Left cardiac atrium (tissue), 4 donors: ENCODE results near the gene ZNF724. TPM values are rescaled to one million over a fixed set of nuclear protein-coding genes. Genes with fewer than 3 reads are reported as not detected.
"Not testable (repeated sequence)": the region's sequence is repeated elsewhere in the genome, so short reads cannot be mapped to it uniquely, and the experiment has no call there.

ENCODE experiments used
- ATAC-seq, 2 donors: fragments of 200-7000 bp; cut with Tn5 transposase; one replicate each; pipeline ENCODE4 v1.9.1; 2020; ENCODE audit warnings: mild to moderate bottlenecking in 2 of 2, moderate library complexity in 2 of 2
- DNase-seq: peaks from one replicate; pipeline ENCODE4 v3.0.0-alpha.2; 2020
- intact Hi-C, 2 donors: fragments of 100-400 bp; cut with DNase I; formaldehyde crosslinking; loops; one replicate each; pipeline versions ENCODE4 v1.14.1 to v1.15.1; 2022 to 2023
- long read RNA-seq: library from polyadenylated mRNA; unstranded; transcript quantifications from one replicate; pipeline ENCODE4 v2.0.0, GENCODE V29; 2021
- total RNA-seq, 2 donors: library from RNA; stranded (reverse); fragmentation: NEBNext Ultra II Directional; extraction: Animal tissue kit (Norgen Biotek cat#: 25700); gene quantifications; one replicate each; pipeline ENCODE4 v1.2.1, GENCODE V29; 2021
- donor health status: DM: no; HTN: yes; CAD: no.
- donor health status: DM: no; HTN: yes; CAD: no; lungs with severe emphysema.
- donor health status: DM: yes; HTN: yes; CAD: no.
- donor health status: Dilated cardiomyopathy.

Gene ZNF724
- 1 to 10 TPM; 1.2 to 1.9 TPM for total RNA-seq
- long read RNA-seq: 0 reads

DNA sequence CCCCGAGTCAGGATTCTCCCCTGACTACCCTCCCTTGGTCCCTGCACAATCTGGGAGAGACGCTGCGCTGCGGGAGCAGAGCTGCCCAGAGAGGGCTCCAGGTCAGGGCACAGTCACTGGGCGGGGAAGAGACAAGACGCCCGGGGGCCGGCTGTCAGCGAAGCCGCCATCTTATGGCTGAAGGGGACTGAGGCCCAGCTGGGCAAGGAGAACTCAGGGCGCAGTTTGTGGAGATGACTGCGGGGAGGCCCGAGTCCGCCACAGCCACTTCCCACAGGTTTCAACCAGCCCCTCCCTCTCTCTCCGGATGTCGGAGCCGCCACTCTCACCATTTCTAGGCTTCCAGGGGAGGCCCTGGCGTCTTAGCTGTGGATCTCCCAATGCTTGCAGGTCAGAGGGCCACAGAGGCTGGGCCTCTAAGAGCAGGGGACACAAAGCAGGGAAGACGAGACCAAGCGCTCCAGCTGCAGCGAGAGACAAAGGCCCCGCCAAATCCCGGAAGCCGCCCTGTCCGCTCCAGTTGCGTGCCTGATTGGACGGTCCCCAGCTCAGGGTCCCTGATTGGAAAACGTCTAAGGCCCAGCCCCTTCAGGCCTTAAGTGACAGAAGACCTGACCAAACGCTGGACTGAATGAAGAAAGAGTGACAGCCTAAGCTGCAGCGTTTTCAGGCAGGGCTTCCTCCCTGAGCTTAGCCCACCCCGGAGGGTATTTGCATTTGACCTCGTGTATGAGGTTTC is at the start of gene ZNF724:
TSS of gene ZNF724 (minus strand) at position 484 of the 739 bp plus-strand sequence. CDS start at position 332, 152 bp downstream.
- ATAC-seq (peak; percentile 100), DNase-seq (peak; percentile 94)
- intact Hi-C loops: no loop called here

DNA sequence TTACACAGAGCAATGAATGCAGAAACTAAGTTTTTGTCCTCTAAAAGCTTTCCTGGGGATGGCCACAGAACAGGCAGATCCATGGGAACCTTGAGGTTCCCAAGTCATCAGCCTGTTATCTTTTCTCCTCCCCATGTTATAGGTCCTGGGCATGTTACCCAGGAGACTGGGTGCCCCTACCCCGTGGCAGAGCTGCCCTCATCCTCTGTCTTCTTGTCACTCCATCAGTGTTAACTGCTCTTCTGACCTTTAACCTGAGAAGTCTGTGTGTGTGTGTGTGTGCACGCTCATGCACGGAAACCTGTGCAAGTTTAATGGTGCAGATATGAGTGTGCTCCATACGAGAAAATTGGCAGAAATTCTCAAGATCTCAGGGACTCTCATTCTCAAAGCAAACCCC is 43.9 kb upstream of the ZNF724 start:
- DNase-seq (no peak), ATAC-seq (no peak)
- intact Hi-C loops: no loop called here

DNA sequence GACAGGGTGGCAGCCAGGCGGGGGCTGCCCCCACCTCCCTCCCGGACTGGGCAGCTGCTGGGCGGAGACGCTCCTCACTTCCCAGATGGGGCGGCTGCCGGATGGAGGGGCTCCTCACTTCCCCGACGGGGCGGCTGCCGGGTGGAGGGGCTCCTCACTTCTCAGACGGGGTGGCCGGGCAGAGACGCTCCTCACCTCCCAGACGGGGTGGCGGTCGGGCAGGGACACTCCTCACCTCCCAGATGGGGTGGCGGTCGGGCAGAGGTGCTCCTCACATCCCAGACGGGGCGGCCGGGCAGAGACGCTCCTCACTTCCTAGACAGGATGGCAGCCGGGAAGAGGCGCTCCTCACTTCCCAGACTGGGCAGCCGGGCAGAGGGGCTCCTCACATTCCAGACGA is 39.8 kb upstream of the ZNF724 start:
- DNase-seq, intact Hi-C loops, ATAC-seq: not testable (repeated sequence)

- ATAC-seq: no peak
- intact Hi-C loops: no loop called here
- no peak for DNase-seq
These were observed 37.4 kb upstream of the ZNF724 start for GRCh38 chr19:23287620-23288019.

DNA sequence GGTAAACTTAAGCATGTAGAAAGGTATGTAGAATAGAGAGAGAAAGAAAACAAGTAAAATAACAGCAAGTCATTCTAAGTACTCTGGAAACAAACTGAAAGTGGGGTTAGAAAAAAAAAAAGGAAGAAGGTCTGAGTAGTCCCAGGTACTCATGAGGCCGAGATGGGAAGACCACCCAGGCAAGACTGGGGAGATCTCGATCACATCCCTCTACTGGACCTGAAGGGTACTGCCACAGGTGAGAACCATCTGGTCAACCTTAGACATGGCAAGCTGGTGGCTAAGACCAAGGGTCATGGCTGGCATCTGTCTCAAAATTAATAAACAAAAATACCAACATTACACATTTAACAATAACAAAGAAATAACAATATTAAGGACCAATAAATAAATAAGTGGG is 36.3 kb upstream of the ZNF724 start:
- ATAC-seq (no peak), DNase-seq (no peak)
- intact Hi-C loops: no loop called here

DNA sequence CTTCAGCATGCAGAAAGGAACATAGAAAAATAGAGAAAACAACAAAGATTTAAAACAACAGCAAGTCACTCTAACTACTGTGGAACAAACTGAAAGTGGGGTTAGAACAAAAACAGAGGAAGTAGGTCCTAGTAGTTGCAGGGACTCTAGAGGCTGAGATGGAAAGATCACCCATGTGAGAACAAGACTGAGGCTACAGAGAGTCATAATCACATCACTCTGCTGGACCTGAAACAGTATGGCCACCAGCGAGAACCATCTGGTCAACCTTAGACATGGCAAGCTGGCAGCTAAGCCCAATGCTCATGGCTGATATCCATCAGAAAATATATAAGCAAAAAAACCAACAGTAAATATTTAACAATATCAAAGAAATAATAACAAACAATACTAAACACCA is 35.8 kb upstream of the ZNF724 start:
- intact Hi-C loops: no loop called here
- no peak for ATAC-seq
- no peak for DNase-seq

DNA sequence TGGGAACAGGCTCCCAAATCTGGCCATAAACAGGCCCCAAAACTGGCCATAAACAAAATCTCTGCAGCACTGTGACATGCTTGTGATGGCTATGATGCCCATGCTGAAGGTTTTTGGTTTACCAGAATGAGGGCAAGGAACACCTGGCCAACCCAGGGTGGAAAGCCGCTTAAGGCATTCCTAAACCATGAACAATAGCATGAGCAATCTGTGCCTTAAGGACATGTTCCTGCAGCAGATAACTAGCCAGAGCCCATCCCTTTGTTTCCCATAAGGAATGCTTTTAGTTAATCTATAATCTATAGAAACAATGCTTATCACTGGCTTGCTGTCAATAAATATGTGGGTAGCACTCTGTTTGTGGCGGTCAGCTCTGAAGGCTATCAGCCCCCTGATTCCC is 35.1 kb upstream of the ZNF724 start:
- DNase-seq, intact Hi-C loops, ATAC-seq: not testable (repeated sequence)

DNA sequence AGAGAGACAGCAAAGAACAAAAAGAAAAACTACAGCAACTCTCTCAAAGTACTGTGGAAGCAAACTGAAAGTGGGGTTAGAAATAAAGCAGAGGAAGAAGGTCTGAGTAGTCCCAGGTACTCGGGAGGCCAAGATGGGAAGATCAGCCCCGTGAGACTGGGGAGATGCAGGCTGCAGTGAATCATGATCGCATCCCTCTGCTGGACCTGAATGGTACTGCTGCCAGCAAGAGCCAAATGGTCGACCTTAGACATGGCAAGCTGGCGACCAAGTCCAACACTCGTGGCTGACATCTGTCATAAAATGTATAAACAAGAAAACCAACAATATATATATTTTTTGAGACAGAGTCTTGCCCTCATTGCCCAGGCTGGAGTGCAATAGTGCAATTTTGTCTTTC is 33.7 kb upstream of the ZNF724 start:
- DNase-seq (peak; percentile 52), ATAC-seq (peak; percentile 65 to 79)
- intact Hi-C loops: no loop called here

DNA sequence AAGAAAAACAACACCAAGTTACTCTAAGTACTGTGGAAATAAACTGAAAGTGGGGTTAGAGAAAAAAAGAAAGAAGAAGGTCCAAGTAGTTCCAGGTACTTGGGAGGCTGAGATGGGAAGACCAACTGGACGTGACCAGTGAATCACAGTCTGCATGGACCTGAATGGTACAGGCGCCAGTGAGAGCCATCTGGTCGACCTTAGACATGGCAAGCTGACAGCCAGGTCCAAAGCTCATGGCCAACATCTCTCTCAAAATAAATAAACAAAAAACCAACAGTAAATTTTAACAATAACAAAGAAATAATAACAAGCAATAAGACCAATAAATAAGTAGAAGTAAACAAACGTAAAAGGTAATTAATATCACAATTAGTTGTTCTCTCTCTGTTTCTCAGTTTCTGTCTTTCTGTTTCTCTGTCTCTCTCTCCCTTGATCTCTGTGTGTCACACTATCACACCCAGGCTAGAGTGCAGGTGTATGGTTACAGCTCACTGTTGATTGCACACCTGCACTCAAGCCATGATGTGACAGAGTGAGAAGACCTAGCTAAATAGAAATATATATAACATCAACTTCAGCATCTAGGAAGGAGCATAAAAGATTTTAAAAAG is 31.6 kb upstream of the ZNF724 start:
- DNase-seq (no peak), ATAC-seq (no peak)
- intact Hi-C loops: no loop called here

DNA sequence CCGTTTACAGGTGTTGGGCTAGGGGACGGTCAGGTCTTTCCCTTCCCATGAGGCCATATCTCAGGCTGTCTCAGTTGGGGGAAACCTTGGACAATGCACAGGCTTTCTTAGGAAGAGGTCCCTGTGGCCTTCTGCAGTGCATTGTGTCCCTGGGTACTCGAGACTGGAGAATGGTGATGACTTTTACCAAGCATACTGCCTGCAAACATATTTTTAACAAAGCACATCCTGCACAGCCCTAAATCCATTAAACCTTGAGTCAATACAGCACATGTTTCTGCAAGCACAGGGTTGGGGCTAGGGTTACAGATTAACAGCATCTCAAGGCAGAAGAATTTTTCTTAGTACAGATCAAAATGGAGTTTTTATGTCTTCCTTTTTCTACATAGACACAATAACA is 27.9 kb upstream of the ZNF724 start:
- ATAC-seq, intact Hi-C loops, DNase-seq: not testable (repeated sequence)

DNA sequence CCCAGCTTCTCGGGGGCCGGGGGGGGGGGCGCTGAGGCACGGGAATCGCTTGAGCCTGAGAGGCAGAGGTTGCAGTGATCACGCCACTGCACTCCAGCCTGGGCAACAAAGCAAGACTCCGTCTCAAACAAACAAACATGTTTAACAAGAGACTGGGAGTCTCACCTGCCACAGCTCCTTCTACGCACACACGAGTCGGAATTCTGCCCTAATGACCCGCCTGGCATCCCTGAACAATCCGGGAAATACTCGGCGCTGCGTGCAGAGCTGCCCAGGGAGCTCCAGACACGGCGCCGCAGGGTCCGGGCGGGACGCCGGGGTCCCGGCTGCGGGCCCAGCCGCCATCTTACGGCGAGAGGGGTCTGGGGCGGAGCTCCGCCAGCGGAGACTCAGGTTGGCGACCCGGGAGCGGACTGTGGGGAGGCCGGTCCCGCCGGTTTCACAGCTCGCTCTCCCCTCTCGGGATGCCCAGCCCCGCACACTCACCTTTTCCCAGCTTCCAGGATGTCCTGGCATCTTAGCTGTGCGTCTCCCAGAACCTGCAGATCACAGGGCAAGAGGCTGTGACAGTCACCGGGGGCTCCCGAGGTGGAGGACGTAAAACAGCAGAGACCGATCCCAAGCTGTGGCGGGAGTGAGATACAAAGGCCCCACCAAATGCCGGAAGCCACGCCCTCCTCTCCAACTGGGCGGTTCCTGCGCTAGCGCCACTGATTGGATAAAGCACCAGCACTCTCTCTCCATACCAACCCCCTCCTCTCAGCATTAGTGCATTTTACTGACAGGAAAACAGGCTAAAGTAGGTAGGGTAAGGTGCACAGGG is 23.6 kb upstream of the ZNF724 start:
- intact Hi-C loops: no loop called here
- ATAC-seq: peak; percentile 100
- DNase-seq: peak; percentile 93

DNA sequence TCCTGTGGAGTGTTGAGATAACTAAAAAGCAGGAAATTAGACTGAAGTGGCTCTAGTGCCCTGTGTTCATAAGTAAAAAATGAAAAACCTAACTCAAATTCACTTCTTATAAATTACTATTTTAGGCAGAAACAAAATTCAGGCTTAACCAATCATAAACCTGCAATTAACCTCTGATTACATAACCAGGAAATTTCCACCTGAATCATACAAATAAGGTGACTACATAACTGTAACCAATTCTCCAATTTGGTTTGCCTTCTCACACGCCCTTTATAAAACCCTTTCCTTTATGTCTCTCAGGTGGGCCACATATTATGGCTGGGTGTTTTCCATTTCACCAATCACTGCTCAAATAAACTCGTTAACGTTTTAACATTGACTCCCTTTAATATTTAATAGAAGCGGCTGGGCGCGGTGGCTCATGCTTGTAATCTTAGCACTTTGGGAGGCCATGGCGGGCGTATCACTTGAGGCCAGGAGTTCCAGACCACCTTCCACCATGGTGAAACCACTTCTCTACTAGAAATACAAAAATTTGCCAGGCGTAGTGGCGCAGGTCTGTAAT is 22.9 kb upstream of the ZNF724 start:
- ATAC-seq: no peak
- intact Hi-C loops: no loop called here
- no peak for DNase-seq

DNA sequence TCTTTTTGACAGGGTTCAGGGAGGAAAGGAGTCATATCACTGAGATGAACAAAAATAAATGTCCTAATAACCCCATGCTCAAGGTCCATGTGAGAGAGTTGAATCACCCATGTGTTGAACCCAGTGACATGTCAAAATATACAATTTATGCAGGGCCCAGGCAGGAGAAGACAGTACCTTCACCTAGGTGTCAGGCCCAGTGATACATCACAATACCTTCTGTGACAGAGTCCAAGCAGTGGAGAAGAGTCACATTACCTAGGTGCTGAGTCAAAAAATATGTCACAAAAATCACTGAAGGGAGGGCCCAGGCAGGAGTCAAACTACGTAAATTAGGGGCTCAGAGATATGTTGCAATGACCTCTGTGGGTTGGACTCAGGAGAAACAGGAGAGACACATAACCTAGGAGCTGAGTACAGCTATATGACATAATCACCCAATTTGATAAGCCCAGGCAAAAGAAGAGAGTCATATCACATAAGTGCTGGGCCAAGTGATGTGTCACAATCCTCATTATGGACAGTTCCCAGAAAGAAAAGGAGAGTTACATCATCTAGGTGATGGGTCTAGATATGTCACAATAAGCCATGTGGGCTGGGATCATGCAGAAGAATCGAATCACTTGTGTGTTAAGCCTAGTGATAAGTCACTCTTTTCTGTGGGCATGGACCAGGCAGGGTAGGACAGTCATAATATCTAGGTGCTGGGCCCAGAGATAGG is 13.8 kb upstream of the ZNF724 start:
- ATAC-seq: peak; percentile 55 to 75
- intact Hi-C loops: no loop called here
- DNase-seq: no peak

- intact Hi-C loops: no loop called here
- ATAC-seq: no peak
- no peak for DNase-seq
These were observed 13.2 kb upstream of the ZNF724 start for GRCh38 chr19:23263396-23263795.

GRCh38 chr19:23262920-23263319 is 12.7 kb upstream of the ZNF724 start:
- no peak for DNase-seq
- intact Hi-C loops: no loop called here
- ATAC-seq: no peak

DNA sequence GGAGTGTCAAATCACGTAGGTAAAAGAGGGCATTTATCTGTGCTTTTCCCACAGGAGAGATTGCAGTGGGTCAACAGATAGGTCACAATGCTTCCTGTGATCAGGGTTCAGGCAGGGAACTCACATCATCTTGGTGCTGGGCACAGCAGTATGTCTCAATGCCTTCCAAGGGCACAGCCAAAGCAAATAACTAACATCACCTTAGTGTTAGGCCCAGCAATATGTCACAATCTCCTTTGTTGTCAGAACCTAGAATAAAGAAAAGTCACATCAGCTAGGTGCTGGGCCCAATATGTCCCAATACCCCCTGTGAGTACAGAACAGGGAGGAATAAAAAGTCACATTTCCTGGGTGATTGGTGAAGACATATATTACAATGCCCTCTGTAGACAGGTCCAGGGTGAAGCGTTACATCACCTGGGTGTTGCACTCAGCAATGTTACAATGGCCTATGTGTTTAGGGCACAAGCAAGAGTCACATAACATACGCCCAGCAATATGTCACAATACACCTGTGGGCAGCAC is 11.4 kb upstream of the ZNF724 start:
- ATAC-seq (no peak), DNase-seq (no peak)
- intact Hi-C loops: no loop called here

GRCh38 chr19:23260956-23261355 is 10.8 kb upstream of the ZNF724 start:
- ATAC-seq (no peak), DNase-seq (no peak)
- intact Hi-C loops: no loop called here

GRCh38 chr19:23259961-23260360 is 9.8 kb upstream of the ZNF724 start:
- DNase-seq: no peak
- no peak for ATAC-seq
- intact Hi-C loops: no loop called here

GRCh38 chr19:23255700-23256099 is 5.5 kb upstream of the ZNF724 start:
- intact Hi-C loops: no loop called here

More at GRCh38 chr19:23255700-23256099, 5.5 kb upstream of the ZNF724 start:
- DNase-seq (no peak), ATAC-seq (no peak)
